Kidney (tissue), 14 donors: ENCODE data around the gene F10. TPM values are rescaled to one million over a fixed set of nuclear protein-coding genes. Genes with fewer than 3 reads are reported as not detected.

Source experiments
- DNase-seq, 5 donors: peaks; one replicate each; pipeline ENCODE4 v3.0.0-alpha.2; 2013 to 2020
- FAIRE-seq: peaks from 2 replicates; lab custom pipeline; 2012; peaks lifted over from hg19 to GRCh38; lab: Jason Lieb, UNC
- H3K27ac ChIP-seq, 2 donors: one replicate each; pipeline ENCODE4 v1.7.0; 2013; ENCODE audit warnings: low read depth in 2 of 2, low read length in 2 of 2, inconsistent platforms in 1 of 2
- H3K27me3 ChIP-seq: one replicate; pipeline ENCODE4 v1.7.1; 2013; ENCODE audit warnings: low read length, inconsistent platforms; ENCODE audit not compliant: control insufficient read depth, insufficient read depth
- H3K36me3 ChIP-seq, 3 donors: one replicate each; pipeline versions ENCODE4 v1.7.0 to v1.7.1; 2013; ENCODE audit warnings: low read length in 3 of 3, control low read depth in 1 of 3, inconsistent platforms in 1 of 3; ENCODE audit not compliant: insufficient read depth in 3 of 3, control insufficient read depth in 2 of 3
- H3K4me1 ChIP-seq, 3 donors: one replicate each; pipeline versions ENCODE4 v1.7.0 to v1.7.1; 2013; ENCODE audit warnings: low read length in 3 of 3, inconsistent platforms in 1 of 3, low read depth in 1 of 3; ENCODE audit not compliant: control insufficient read depth in 2 of 3, insufficient read depth in 2 of 3
- H3K4me3 ChIP-seq, 3 donors: one replicate each; pipeline versions ENCODE4 v1.7.0 to v1.8.1; 2013; ENCODE audit warnings: low read length in 3 of 3, control low read depth in 1 of 3, inconsistent platforms in 1 of 3
- H3K9ac ChIP-seq, 3 donors: one replicate each; pipeline versions ENCODE4 v1.7.0 to v1.7.1; 2013; ENCODE audit warnings: low read length in 3 of 3, control low read depth in 1 of 3, inconsistent platforms in 1 of 3
- H3K9me3 ChIP-seq, 3 donors: one replicate each; pipeline versions ENCODE4 v1.7.0 to v1.7.1; 2013; ENCODE audit warnings: low read length in 3 of 3, control low read depth in 1 of 3, inconsistent platforms in 1 of 3; ENCODE audit not compliant: control insufficient read depth in 2 of 3, insufficient read depth in 1 of 3
- CTCF ChIP-seq: IDR thresholded peaks from 3 replicates; pipeline ENCODE4 v1.5.1; 2012; ENCODE audit warnings: mild to moderate bottlenecking, moderate library complexity, borderline replicate concordance; ENCODE audit not compliant: insufficient read depth; ENCODE audit errors: extremely low read depth
- intact Hi-C: fragments of 100-400 bp; cut with DNase I; formaldehyde crosslinking; loops from one replicate; pipeline ENCODE4 v1.11.1; 2022
- polyA plus RNA-seq: library from polyadenylated mRNA; stranded (reverse); fragments of 350-450 nt; fragmentation: Illumina TruSeq; extraction: RNeasy Lipid Tissue Mini Kit (QIAGEN cat#74804); gene quantifications from one replicate; pipeline ENCODE4 v1.2.3, GENCODE V29; 2014; ENCODE audit warnings: low read depth, low replicate concordance; ENCODE audit not compliant: insufficient read depth
- total RNA-seq: library from RNA; stranded (reverse); fragmentation: NEBNext Ultra II Directional; extraction: Animal tissue kit (Norgen Biotek cat#: 25700); gene quantifications from one replicate; pipeline ENCODE4 v1.2.1, GENCODE V29; 2021
- donor health status: control.
- donor health status: control.
- donor health status: control.
- donor health status: control.
- donor health status: control.
- donor health status: DM: yes; HTN: yes; CAD: no.
- donor health status: Normal renal cell carcinoma (clear cell type).

Gene F10
- total and polyA plus RNA-seq, 2 donors from 2014 or later = 5.1 to 6.8 TPM

- Histone ChIP-seq H3K36me3 (peaks cover 0 to 9% (median 0%) of the 10 kb centered on the region in 3 donors), H3K27ac (no peak overlapping the region), H3K9me3 (no peaks in the 10 kb centered on the region), H3K4me3 (no peak overlapping the region), H3K9ac (no peak overlapping the region), H3K27me3 (peaks cover 6% of the 10 kb centered on the region), H3K4me1 (no peaks in the 10 kb centered on the region)
- no peak for DNase-seq
- no peak for FAIRE-seq
- intact Hi-C loops = no loop called here
- TF ChIP-seq CTCF = no peak
Observed at GRCh38 chr13:113094410-113094800, 28.2 kb upstream of the F10 start.

GRCh38 chr13:113095146-113096051 lies 27.2 kb upstream of the F10 start:
- Histone ChIP-seq H3K27me3 (peaks cover 6% of the 10 kb centered on the region), H3K4me3 (no peak overlapping the region), H3K36me3 (peaks cover 0 to 9% (median 0%) of the 10 kb centered on the region in 3 donors), H3K9ac (no peak overlapping the region), H3K9me3 (no peaks in the 10 kb centered on the region), H3K4me1 (no peaks in the 10 kb centered on the region), H3K27ac (no peak overlapping the region)
- TF ChIP-seq CTCF = no peak
- no peak for FAIRE-seq
- intact Hi-C loops = no loop called here
- peak in 1 of 5 donors; percentile 59 for DNase-seq

GRCh38 chr13:113096052-113096744 lies 26.4 kb upstream of the F10 start:
- no peak for TF ChIP-seq CTCF
- H3K36me3 ChIP-seq = peaks cover 0 to 7% (median 0%) of the 10 kb centered on the region in 3 donors
- FAIRE-seq (no peak), DNase-seq (peak in 1 of 5 donors; percentile 78)
- H3K27ac ChIP-seq = no peak overlapping the region
- H3K4me3 ChIP-seq = no peak overlapping the region
- intact Hi-C loops = no loop called here
- H3K4me1 ChIP-seq = no peaks in the 10 kb centered on the region
- no peak overlapping the region for H3K9ac ChIP-seq
- no peaks in the 10 kb centered on the region for H3K9me3 ChIP-seq
- H3K27me3 ChIP-seq = peaks cover 6% of the 10 kb centered on the region
